CD14-positive monocyte (primary cell): ENCODE measurements around the gene ASB12. TPM values are rescaled to one million over a fixed set of nuclear protein-coding genes. Genes with fewer than 3 reads are reported as not detected.

Source experiments
- DNase-seq, 3 donors: peaks; one replicate each; pipeline ENCODE4 v3.0.0-alpha.2; 2011 to 2022
- H2AFZ ChIP-seq: 2 replicates; pipeline ENCODE4 v1.6.0; 2012; ENCODE audit warnings: mild to moderate bottlenecking, low read depth, low read length, inconsistent platforms; ENCODE audit not compliant: insufficient read depth, poor library complexity, severe bottlenecking
- H3K27ac ChIP-seq, 2 donors: 1 replicate in 1 of 2; 2 replicates in 1 of 2; pipeline ENCODE4 v1.5.1; 2012 to 2013; ENCODE audit warnings: low read length in 2 of 2, control low read depth in 1 of 2, inconsistent platforms in 1 of 2, low read depth in 1 of 2, mild to moderate bottlenecking in 1 of 2
- H3K27me3 ChIP-seq, 2 donors: one replicate each; pipeline versions ENCODE4 v1.6.0 to v1.6.1; 2011 to 2013; ENCODE audit warnings: low read length in 2 of 2; ENCODE audit not compliant: control insufficient read depth in 2 of 2, insufficient read depth in 2 of 2
- H3K36me3 ChIP-seq, 2 donors: replicated peaks in 1 of 2; 1 replicate in 1 of 2; 2 replicates in 1 of 2; pipeline versions ENCODE4 v1.5.1 to v1.6.1; 2012 to 2013; ENCODE audit warnings: low read length in 2 of 2, control low read depth in 1 of 2, inconsistent platforms in 1 of 2, mild to moderate bottlenecking in 1 of 2; ENCODE audit not compliant: insufficient read depth in 2 of 2, control insufficient read depth in 1 of 2
- H3K4me1 ChIP-seq, 2 donors: 1 replicate in 1 of 2; 2 replicates in 1 of 2; pipeline versions ENCODE4 v1.5.1 to v1.6.1; 2012 to 2013; ENCODE audit warnings: low read length in 2 of 2, control low read depth in 1 of 2, inconsistent platforms in 1 of 2, mild to moderate bottlenecking in 1 of 2, moderate library complexity in 1 of 2; ENCODE audit not compliant: insufficient read depth in 2 of 2, control insufficient read depth in 1 of 2
- H3K4me2 ChIP-seq: replicated peaks from 2 replicates; pipeline ENCODE3; 2012; ENCODE audit warnings: low read length, moderate library complexity, mild to moderate bottlenecking; ENCODE audit not compliant: poor library complexity, severe bottlenecking; ENCODE audit errors: extremely low read depth
- H3K4me3 ChIP-seq, 3 experiments: fragments of 200-600 bp in 1 of 3; sonication (generic) in 1 of 3; replicated peaks in 1 of 3; 1 replicate in 2 of 3; 2 replicates in 1 of 3; pipeline ENCODE4 v1.5.1; 2011 to 2013; ENCODE audit warnings: low read length in 3 of 3, mild to moderate bottlenecking in 3 of 3, control low read depth in 2 of 3, low read depth in 2 of 3, inconsistent platforms in 1 of 3, moderate library complexity in 1 of 3
- H3K79me2 ChIP-seq: 2 replicates; pipeline ENCODE4 v1.6.0; 2012; ENCODE audit warnings: mild to moderate bottlenecking, control low read depth, inconsistent platforms, low read length, moderate library complexity; ENCODE audit not compliant: insufficient read depth
- H3K9ac ChIP-seq: 2 replicates; pipeline ENCODE4 v1.6.0; 2017; ENCODE audit warnings: low read length, mild to moderate bottlenecking; ENCODE audit not compliant: insufficient read depth, poor library complexity, severe bottlenecking
- H3K9me3 ChIP-seq, 2 donors: replicated peaks in 1 of 2; 1 replicate in 1 of 2; 2 replicates in 1 of 2; pipeline versions ENCODE4 v1.5.1 to v1.6.1; 2012 to 2013; ENCODE audit warnings: low read length in 2 of 2, control low read depth in 1 of 2; ENCODE audit not compliant: control insufficient read depth in 1 of 2, insufficient read depth in 1 of 2
- H4K20me1 ChIP-seq: 2 replicates; pipeline ENCODE4 v1.6.0; 2012; ENCODE audit warnings: mild to moderate bottlenecking, low read length, control low read depth, moderate library complexity; ENCODE audit not compliant: insufficient read depth
- H3K27ac Mint-ChIP-seq, 7 donors: one replicate each; pipeline ENCODE4 v1.8.0; 2020; ENCODE audit warnings: mild to moderate bottlenecking in 7 of 7, mixed read lengths in 7 of 7, moderate library complexity in 6 of 7, inconsistent platforms in 2 of 7
- H3K27me3 Mint-ChIP-seq, 3 donors: one replicate each; pipeline ENCODE4 v1.8.0; 2021 to 2022; ENCODE audit warnings: low read depth in 3 of 3, mild to moderate bottlenecking in 3 of 3, mixed read lengths in 3 of 3, moderate library complexity in 3 of 3, inconsistent platforms in 1 of 3
- H3K36me3 Mint-ChIP-seq, 2 donors: one replicate each; pipeline ENCODE4 v1.8.0; 2020; ENCODE audit warnings: mixed read lengths in 2 of 2, inconsistent platforms in 1 of 2, mild to moderate bottlenecking in 1 of 2
- H3K4me1 Mint-ChIP-seq: one replicate; pipeline ENCODE4 v1.8.0; 2020; ENCODE audit warnings: mild to moderate bottlenecking, mixed read lengths
- H3K4me3 Mint-ChIP-seq, 2 donors: one replicate each; pipeline ENCODE4 v1.8.0; 2020; ENCODE audit warnings: mild to moderate bottlenecking in 2 of 2, mixed read lengths in 2 of 2, moderate library complexity in 1 of 2
- H3K9me3 Mint-ChIP-seq, 7 donors: one replicate each; pipeline ENCODE4 v1.8.0; 2020 to 2022; ENCODE audit warnings: mixed read lengths in 7 of 7, mild to moderate bottlenecking in 6 of 7, moderate library complexity in 6 of 7, inconsistent platforms in 2 of 7
- WGBS: methylation state at CpG from one replicate; pipeline ENCODE4 v1.1.5; 2013; ENCODE audit warnings: missing lambda C conversion rate; ENCODE audit not compliant: insufficient coverage; 5-methylcytosine and 5-hydroxymethylcytosine counted together
- intact Hi-C, 2 donors: fragments of 100-400 bp; cut with micrococcal nuclease; formaldehyde crosslinking; loops; one replicate each; pipeline versions ENCODE4 v1.15.0 to v1.15.1; 2023
- polyA minus RNA-seq: library from RNA; depleted of rRNA, polyadenylated mRNA; stranded (reverse); fragments of >200 nt; gene quantifications from 2 replicates; pipeline ENCODE4 v1.2.3, GENCODE V29; 2012
- polyA plus RNA-seq, 3 donors: library from polyadenylated mRNA; depleted of rRNA in 1 of 3; unstranded in 2 of 3; stranded (reverse) in 1 of 3; fragments of 300-500 nt in 2 of 3; fragments of >200 nt in 1 of 3; fragmentation: Illumina TruSeq in 2 of 3; gene quantifications; 1 replicate in 2 of 3; 2 replicates in 1 of 3; pipeline ENCODE4 v1.2.3, GENCODE V29; 2012 to 2021
- total RNA-seq, 12 experiments: library from RNA in 1 of 12; stranded (reverse) in 1 of 12; fragments of 120-200 nt in 1 of 12; gene quantifications; one replicate each; pipeline ENCODE4 v1.2.4 and lab custom pipeline; 2013 to 2026; ENCODE audit warnings: mixed read lengths in 6 of 12, inconsistent platforms in 1 of 12
- TF ChIP-seq, protein P1 (sequence below): fragments of 200-600 bp; IDR thresholded peaks from one replicate; pipeline ENCODE4 v1.8.0; 2022; ENCODE audit warnings: antibody characterized with exemption, mild to moderate bottlenecking

Gene ASB12
- total RNA-seq (2013) = not detected
- polyA plus RNA-seq (not detected), polyA minus RNA-seq (not detected in 2 replicates), total RNA-seq (lab: John Stamatoyannopoulos, UW) (0 to 0.15 (median 0) reads per million in 11 experiments)

DNA sequence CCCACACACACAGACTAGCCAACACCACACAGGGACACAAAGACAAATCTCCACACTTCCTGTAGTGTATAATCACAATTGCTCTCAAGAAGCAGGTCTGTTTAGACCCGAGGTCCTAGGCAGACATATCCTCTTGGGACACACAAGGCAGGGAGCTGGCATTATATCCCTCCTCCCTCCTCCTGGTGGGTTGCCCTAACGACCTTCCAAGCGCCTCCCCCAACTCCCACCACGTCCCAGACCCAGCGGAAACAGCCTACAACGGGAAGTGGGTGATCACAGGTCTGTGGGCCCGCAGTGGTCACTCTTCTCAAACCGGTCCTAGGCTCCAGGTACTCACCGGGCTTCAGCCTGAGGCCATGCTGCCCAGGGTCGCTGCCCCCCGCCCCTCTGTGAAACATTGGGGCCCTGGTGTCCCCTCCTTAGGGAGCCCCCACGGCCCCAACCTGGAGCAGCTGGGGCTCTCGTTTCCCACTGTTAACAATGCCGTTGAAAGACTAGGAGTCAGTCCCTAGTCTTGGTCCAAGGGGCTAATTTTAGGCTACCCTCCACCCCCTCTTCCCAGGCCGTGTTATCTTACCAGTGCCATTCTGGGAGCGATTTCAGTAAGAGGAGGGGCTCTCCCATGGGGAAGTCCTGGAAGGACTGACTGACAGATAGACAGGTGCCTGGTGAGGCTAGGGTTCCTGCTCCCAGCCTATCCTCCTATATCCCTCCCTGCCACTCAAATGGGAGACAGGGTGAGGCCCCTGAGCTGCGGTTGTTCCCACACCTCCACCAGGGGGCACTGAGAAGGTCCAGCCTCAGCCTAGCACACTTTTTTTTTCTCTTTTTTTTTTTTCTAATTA is at the start of gene ASB12:
Gene ASB12 (minus strand): TSS at position 485 of the 848 bp plus-strand sequence. CDS start 4,957 bp downstream, outside the sequence.
- DNase-seq = no peak
- WGBS = 100% methylated on average over 3 of the region's 17 CpGs

GRCh38 chrX:64265265-64265664 is 34.9 kb upstream of the ASB12 start:
- no peak for DNase-seq
- no peaks in the 10 kb centered on the region for H3K9me3 ChIP-seq
- no peak overlapping the region for H2AFZ ChIP-seq
- H3K27me3 ChIP-seq = no peaks in the 10 kb centered on the region
- TF ChIP-seq, protein P1, sequence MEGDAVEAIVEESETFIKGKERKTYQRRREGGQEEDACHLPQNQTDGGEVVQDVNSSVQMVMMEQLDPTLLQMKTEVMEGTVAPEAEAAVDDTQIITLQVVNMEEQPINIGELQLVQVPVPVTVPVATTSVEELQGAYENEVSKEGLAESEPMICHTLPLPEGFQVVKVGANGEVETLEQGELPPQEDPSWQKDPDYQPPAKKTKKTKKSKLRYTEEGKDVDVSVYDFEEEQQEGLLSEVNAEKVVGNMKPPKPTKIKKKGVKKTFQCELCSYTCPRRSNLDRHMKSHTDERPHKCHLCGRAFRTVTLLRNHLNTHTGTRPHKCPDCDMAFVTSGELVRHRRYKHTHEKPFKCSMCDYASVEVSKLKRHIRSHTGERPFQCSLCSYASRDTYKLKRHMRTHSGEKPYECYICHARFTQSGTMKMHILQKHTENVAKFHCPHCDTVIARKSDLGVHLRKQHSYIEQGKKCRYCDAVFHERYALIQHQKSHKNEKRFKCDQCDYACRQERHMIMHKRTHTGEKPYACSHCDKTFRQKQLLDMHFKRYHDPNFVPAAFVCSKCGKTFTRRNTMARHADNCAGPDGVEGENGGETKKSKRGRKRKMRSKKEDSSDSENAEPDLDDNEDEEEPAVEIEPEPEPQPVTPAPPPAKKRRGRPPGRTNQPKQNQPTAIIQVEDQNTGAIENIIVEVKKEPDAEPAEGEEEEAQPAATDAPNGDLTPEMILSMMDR = no peak
- Mint-ChIP-seq H3K36me3 (no peaks in the 10 kb centered on the region), H3K4me3 (no peak overlapping the region), H3K27me3 (no peaks in the 10 kb centered on the region), H3K27ac (no peak overlapping the region), H3K9me3 (peaks cover 0 to 3% (median 0%) of the 10 kb centered on the region in 7 donors), H3K4me1 (no peaks in the 10 kb centered on the region)
- H3K27ac ChIP-seq = no peak overlapping the region
- no peaks in the 10 kb centered on the region for H4K20me1 ChIP-seq
- H3K4me1 ChIP-seq = no peaks in the 10 kb centered on the region
- H3K36me3 ChIP-seq = no peaks in the 10 kb centered on the region
- H3K4me2 ChIP-seq = no peak overlapping the region
- H3K4me3 ChIP-seq = no peak overlapping the region
- intact Hi-C loops = no loop called here
- no peaks in the 10 kb centered on the region for H3K79me2 ChIP-seq
- H3K9ac ChIP-seq = no peak overlapping the region

More for the DNA sequence above, at the start of gene ASB12:
- Histone ChIP-seq H3K9me3 (no peaks in the 10 kb centered on the region), H3K27ac (no peak within 1 kb of the TSS), H3K4me2 (no peak within 1 kb of the TSS), H3K4me3 (no peak within 1 kb of the TSS), H4K20me1 (no peaks in the 10 kb centered on the region), H3K27me3 (no peaks in the 10 kb centered on the region), H2AFZ (no peak within 1 kb of the TSS), H3K9ac (no peak within 1 kb of the TSS), H3K36me3 (no peaks in the 10 kb centered on the region), H3K4me1 (no peaks in the 10 kb centered on the region), H3K79me2 (no peaks in the 10 kb centered on the region)
- H3K36me3 Mint-ChIP-seq = no peaks in the 10 kb centered on the region
- H3K4me3 Mint-ChIP-seq = no peak within 1 kb of the TSS
- no peak within 1 kb of the TSS for H3K27ac Mint-ChIP-seq
- intact Hi-C loops = no loop called here
- peaks cover 0 to 2% (median 0%) of the 10 kb centered on the region in 3 donors for H3K27me3 Mint-ChIP-seq
- no peaks in the 10 kb centered on the region for H3K4me1 Mint-ChIP-seq
- TF ChIP-seq, protein P1 = no peak
- peaks cover 0 to 11% (median 0%) of the 10 kb centered on the region in 7 donors for H3K9me3 Mint-ChIP-seq
